GM19023 (cell line): Measurements from ENCODE around the gene DVL1.
A peak's percentile ranks its signal among the peaks of the same experiment; 100 is the strongest.
"Not testable (repeated sequence)": the region's sequence is repeated elsewhere in the genome, so short reads cannot be mapped to it uniquely, and the experiment has no call there.

Experiments
- ATAC-seq: cut with Tn5 transposase; IDR thresholded peaks from one replicate; pipeline ENCODE4 v1.9.1; 2021; ENCODE audit warnings: mild to moderate bottlenecking, moderate library complexity; ENCODE audit not compliant: unreplicated experiment

The DVL1 gene

DNA sequence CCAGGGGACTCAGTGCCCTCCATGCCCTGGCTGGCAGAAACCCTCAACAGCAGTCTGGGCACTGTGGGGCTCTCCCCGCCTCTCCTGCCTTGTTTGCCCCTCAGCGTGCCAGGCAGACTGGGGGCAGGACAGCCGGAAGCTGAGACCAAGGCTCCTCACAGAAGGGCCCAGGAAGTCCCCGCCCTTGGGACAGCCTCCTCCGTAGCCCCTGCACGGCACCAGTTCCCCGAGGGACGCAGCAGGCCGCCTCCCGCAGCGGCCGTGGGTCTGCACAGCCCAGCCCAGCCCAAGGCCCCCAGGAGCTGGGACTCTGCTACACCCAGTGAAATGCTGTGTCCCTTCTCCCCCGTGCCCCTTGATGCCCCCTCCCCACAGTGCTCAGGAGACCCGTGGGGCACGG is 21.0 kb downstream of the DVL1 start:
- no peak for ATAC-seq

DNA sequence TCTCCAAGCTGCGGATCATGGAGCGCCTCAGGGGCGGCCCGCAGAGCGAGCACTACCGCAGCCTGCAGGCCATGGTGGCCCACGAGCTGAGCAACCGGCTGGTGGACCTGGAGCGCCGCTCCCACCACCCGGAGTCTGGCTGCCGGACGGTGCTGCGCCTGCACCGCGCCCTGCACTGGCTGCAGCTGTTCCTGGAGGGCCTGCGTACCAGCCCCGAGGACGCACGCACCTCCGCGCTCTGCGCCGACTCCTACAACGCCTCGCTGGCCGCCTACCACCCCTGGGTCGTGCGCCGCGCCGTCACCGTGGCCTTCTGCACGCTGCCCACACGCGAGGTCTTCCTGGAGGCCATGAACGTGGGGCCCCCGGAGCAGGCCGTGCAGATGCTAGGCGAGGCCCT is 21.9 kb downstream of the DVL1 start:
- no peak for ATAC-seq

DNA sequence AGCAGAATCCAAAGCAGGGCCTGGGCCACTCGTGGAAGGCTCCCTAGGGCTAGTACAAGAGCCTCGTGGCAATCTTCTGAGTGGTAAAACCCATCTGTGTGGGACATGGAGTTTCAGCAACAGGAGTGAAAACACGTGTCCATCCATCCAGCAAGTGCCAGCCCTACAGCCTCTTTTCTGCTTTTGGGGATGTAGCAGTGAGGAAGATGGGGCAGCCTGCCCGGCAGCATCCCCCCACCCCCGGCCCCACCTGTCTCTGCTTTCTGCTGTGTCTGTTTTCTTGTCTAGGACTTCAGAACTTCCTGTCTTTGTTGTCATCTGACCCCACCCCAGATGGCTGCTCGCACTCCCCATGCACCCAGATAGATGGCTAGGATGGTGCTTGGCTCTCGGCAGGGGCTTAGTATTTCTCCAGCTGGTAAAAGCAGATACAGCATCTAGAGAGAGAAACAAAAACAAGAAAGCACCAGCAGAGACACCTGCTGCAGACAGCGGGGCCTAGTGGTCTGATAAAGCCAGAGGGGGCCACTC is 23.1 kb downstream of the DVL1 start:
- ATAC-seq: no peak

GRCh38 chr1:1325288-1326074 is 23.7 kb downstream of the DVL1 start:
- no peak for ATAC-seq

DNA sequence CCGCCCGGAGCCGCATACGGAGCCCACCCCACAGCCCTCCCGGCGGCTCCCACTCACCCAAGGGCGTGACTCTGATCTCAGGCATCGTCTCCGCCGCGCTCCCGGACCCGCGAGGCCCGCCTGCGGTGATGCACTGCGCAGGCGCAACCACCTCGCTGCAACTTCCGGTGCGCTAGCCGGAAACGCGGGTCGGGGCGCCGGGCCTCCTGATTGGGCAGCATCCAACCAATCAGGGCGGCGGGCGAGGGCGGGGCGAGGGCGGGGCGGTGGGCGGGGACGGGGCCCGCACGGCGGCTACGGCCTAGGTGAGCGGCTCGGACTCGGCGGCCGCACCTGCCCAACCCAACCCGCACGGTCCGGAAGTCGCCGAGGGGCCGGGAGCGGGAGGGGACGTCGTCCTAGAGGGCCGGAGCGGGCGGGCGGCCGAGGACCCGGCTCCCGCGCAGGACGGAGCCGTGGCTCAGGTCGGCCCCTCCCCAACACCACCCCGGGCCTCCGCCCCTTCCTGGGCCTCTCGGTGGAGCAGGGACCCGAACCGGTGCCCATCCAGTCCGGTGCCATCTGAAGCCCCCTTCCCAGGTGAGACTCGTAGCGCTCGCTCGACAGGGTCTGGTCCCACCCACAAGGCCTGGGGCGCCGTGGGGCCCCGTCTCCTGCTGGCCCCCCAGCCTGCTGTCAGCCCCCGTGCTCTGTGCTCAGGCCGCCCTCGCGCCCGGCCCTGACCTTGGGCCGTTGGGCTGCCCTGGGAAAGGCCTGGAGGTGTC is 24.5 kb downstream of the DVL1 start, which contains the start of the genes CPTP and INTS11:
TSS of gene CPTP (plus strand) at position 279 of the 764 bp plus-strand sequence. CDS start 2,109 bp downstream, outside the sequence.
TSS of gene INTS11 (minus strand) at position 137 of the 764 bp plus-strand sequence. CDS start at position 85, 52 bp downstream.
- ATAC-seq: peak; percentile 71

GRCh38 chr1:1324084-1324523 is 25.1 kb downstream of the DVL1 start:
- peak; percentile 29 for ATAC-seq

DNA sequence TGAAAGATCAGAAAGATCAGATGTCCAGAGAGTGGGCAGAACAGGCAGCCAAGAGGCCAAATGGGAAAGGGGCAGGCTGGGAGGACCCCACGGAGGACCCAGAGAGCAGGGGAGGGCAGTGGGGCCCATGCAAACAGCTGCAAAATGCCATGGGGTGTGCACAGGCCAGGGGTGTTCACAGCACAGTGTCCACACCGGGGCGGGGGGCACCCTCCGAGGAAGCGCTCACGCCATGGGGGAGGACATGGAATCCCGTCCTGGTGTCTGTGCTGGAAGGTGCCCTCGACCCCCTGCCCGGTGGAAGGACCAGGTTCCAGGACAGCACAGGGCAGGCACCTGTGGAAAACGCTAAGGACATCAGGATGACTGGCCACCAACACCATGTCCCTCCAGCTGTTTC is 26.3 kb downstream of the DVL1 start:
- no peak for ATAC-seq

DNA sequence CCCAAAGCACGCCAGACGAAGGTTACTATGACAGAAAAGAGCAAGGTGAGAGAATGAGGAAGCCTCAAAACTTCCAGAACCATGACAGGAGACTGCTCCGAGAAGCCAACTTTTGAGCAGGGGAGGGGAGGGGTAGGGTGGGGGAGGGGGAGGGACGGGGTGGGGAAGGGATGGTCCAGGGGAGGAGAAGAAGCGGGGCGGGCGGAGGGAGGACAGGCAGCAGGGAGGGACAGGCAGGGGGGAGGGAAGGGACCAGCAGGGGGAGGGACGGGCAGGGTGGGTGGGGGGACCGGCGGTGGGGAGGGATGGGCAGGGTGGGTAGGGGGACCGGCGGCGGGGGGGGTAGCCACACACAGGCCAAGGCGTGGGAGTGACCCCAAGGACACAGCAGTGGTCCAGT is 26.8 kb downstream of the DVL1 start:
- no peak for ATAC-seq

- ATAC-seq: no peak
Measured at GRCh38 chr1:1321477-1321876, 27.7 kb downstream of the DVL1 start.

GRCh38 chr1:1320666-1321448 is 28.4 kb downstream of the DVL1 start:
- no peak for ATAC-seq

DNA sequence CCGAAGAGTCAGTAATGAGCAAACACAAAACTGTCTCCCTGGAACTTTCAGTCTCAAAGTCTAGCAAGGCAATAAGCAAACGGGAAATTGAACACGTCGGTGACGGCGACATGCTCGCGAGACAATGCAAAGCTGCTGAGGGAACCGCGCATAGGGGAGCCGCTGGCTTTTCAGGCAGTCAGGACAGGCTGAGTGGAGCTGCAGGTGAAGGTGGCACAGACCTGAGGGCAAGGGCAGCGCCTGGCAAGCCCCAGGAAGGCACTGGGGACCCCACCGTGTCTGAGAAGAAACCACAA is 29.6 kb downstream of the DVL1 start:
- no peak for ATAC-seq

- ATAC-seq: no peak
Measured at GRCh38 chr1:1318777-1319645, 30.2 kb downstream of the DVL1 start.

GRCh38 chr1:1318131-1318652 is 31.0 kb downstream of the DVL1 start:
- ATAC-seq: no peak

DNA sequence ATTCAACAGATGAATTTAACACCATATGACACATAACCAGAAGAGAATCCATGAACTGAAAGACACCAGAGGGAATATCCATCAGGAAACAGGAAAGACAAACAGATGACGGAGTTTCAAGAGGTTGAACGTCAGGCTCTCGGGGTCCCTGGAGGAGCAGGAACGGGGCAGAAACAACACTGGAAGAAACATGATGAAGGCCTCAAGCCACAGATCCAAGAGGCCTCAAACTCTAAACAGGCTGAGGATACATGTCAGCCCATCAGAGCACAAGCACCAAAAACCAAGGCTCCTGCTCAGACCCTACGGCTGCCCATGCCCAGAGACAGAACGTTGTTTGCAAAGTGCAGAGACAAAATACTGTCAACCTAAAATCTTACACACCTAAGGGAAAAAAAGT is 31.8 kb downstream of the DVL1 start:
- no peak for ATAC-seq

GRCh38 chr1:1316199-1316598 is 33.0 kb downstream of the DVL1 start:
- ATAC-seq: not testable (repeated sequence)

GRCh38 chr1:1315435-1315954 is 33.7 kb downstream of the DVL1 start:
- no peak for ATAC-seq

DNA sequence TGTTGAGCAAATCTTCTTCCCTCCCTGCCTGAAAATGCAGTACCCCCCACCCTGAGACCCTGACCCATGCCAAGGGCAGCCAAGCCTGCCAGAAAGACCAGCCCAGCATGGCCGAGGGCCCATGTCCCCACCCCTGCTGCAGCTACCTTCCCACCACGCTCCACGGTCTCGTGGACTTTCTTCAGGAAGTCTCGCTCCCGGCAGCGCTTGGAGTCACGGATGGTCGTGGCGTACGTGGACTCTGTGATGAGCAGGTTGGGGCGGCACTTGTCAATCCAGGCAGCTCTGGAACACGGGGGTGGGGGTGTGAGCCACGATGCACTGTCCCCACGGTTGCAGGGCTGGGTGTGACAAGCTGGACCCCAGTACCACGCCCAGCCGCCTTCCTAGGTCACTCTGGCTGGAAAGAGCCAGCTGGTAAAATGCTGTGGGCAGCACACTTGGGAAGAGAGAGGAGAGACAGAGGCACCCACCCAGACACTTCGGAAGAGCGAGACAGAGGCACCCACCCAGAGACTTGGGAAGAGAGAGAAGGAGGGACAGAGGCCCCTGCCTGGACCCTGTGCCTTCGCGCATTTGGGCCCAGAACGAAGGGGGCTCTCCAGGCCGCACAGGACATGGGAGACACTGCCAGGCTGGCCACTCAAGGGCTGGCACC is 34.4 kb downstream of the DVL1 start:
- no peak for ATAC-seq

GRCh38 chr1:1314237-1314586 is 35.0 kb downstream of the DVL1 start:
- ATAC-seq: no peak

DNA sequence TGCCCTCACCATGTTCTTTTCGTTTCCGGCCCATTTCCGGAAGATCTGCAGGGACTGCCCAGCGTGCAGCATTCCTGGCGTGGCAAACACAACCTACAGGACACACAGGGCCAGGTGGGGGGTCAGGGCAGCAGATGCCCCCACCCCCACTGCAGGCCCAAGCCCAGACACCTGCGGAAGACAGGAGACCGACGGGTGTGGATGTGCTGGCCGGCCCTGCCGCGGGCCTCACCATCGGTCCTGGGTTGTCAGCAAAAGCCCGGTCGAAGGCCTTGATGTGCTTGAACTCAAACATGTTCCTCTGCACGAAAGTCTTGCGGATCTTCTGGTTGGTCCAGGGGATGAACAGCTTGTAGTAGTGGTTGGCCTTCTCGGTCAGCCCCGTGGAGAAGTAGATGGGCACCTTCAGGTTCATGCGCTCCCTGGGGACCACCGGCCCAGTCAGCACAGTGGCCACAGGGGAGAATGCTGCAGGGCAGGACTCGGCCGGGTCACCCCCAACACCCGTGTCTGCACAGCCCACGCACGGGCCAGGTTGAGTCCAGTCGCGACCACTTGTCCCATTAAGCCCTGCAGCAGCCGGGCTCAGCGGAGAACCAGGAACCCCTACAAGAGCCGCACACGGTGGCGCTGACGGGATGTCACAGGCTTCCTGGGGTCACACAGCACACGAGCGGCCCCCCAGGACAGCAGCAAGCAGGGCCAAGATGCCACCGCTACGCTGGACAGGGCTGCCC is 35.5 kb downstream of the DVL1 start:
- ATAC-seq: no peak
